Cardiac muscle cell (in vitro differentiated cells and primary cell): ENCODE results near the gene ARHGAP33. TPM values are rescaled to one million over a fixed set of nuclear protein-coding genes. Genes with fewer than 3 reads are reported as not detected.

Source experiments
- DNase-seq, 2 donors: peaks; one replicate each; pipeline versions ENCODE4 v3.0.0 to v3.0.0-alpha.2; 2010 to 2017; ENCODE audit warnings: low read depth in 1 of 2, low spot score in 1 of 2
- H3K27ac ChIP-seq: fragments of 200-600 bp; sonication (generic); 2 replicates; pipeline ENCODE4 v1.5.1; 2016
- H3K27me3 ChIP-seq: fragments of 200-600 bp; sonication (generic); 2 replicates; pipeline ENCODE4 v1.6.0; 2016; ENCODE audit warnings: control low read depth
- H3K36me3 ChIP-seq: fragments of 200-600 bp; sonication (generic); 2 replicates; pipeline ENCODE4 v1.5.1; 2016; ENCODE audit warnings: control low read depth
- H3K4me1 ChIP-seq: fragments of 200-600 bp; sonication (generic); 2 replicates; pipeline ENCODE4 v1.8.1; 2017; ENCODE audit warnings: low read depth, mild to moderate bottlenecking, mixed run types
- H3K4me3 ChIP-seq: fragments of 200-600 bp; sonication (generic); 2 replicates; pipeline ENCODE4 v1.5.1; 2016; ENCODE audit warnings: mild to moderate bottlenecking
- H3K9me3 ChIP-seq: fragments of 200-600 bp; sonication (generic); 2 replicates; pipeline ENCODE4 v1.5.1; 2017; ENCODE audit warnings: low read depth, mild to moderate bottlenecking, control low read depth
- polyA plus RNA-seq: library from polyadenylated mRNA; unstranded; fragments of >200 nt; fragmentation: Nextera tagmentation; extraction: Ambion mirVana; gene quantifications from 2 replicates; pipeline ENCODE4 v1.2.1, GENCODE V29; 2016
- total RNA-seq: library from RNA; depleted of rRNA; stranded (reverse); fragments of >200 nt; gene quantifications from 2 replicates; pipeline ENCODE4 v1.2.3, GENCODE V29; 2016
- TF ChIP-seq, protein P1 (sequence below): IDR thresholded peaks from 2 replicates; pipeline ENCODE4 v1.5.1; 2012; ENCODE audit warnings: low read depth, mild to moderate bottlenecking, low read length

ARHGAP33 gene
- total and polyA plus RNA-seq, 2 experiments from 2014 or later: 16.1 to 47.4 TPM

DNA sequence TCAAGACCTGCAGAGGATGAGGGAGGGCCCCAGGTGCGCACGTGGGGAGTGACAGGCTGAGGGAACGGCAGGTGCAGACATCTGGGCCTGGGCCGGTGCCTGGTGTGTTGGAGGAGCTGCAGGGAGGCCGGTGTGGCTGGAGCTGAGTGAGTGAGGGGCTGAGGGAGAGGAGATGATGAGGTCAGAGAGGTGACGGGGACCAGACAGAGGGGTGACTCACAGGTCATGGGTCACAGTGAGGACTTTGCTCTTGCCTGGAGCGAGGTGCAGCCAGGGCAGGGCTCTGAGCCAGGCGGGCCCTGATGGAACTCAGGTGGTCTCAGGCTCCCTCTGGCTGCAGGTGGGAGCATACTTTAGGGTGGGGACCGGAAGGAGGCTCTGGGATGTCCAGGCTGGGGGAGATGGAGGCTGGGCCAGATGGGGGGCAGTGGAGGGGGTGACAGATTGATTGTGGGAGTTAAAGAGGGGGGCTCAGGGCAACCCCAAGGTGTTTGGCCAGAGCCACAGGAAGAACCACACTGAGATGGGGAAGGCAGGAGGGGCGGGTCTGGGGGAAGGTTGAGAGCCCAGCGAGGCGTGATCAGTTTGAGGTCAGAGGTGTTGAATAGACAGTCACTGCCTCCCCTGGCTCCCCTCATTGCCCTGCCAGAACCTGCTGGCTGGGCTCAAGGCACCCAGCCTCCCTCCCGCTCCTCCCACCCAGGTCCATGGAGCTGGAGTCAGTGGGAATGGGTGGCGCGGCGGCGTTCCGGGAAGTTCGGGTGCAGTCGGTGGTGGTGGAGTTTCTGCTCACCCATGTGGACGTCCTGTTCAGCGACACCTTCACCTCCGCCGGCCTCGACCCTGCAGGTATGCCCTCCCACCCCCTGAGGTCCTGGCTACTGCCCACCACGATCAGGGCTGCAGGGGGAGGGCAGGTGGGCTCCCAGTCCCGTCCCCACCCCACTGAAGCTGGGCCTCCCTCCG, 8.4 kb downstream of the ARHGAP33 start:
- no peak for DNase-seq
- no peaks in the 10 kb centered on the region for H3K36me3 ChIP-seq

DNA sequence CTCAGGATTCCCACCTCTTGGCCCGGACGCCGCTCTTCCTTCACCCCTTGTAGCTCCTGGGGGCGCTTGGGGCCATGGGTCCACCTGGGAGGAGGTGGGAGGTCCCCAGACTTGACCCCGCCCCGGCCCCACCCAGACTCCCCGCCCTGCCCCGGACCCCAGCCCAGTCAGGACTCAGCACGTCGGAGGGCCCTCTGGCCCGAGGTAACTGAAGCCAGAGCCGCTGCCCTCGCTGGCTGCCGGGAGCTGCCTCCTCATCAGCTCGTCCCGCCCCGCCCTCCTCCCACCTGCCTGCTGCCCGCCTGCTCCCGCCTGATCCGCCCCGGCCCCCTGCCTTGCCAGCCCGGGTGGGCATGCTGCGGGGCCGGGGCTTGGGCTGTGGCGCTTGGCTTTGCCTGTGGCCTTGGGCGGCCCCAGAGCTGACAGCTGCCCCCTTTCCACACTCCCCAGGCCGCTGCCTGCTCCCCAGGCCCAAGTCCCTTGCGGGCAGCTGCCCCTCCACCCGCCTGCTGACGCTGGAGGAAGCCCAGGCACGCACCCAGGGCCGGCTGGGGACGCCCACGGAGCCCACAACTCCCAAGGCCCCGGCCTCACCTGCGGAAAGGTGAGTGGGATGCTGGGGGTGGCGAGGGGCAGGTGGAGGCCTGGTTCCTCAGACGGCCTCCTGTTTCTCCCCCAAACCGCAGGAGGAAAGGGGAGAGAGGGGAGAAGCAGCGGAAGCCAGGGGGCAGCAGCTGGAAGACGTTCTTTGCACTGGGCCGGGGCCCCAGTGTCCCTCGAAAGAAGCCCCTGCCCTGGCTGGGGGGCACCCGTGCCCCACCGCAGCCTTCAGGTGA, 9.4 kb downstream of the ARHGAP33 start:
- H3K27me3 ChIP-seq: no peaks in the 10 kb centered on the region
- no peak overlapping the region for H3K27ac ChIP-seq
- TF ChIP-seq, protein P1, sequence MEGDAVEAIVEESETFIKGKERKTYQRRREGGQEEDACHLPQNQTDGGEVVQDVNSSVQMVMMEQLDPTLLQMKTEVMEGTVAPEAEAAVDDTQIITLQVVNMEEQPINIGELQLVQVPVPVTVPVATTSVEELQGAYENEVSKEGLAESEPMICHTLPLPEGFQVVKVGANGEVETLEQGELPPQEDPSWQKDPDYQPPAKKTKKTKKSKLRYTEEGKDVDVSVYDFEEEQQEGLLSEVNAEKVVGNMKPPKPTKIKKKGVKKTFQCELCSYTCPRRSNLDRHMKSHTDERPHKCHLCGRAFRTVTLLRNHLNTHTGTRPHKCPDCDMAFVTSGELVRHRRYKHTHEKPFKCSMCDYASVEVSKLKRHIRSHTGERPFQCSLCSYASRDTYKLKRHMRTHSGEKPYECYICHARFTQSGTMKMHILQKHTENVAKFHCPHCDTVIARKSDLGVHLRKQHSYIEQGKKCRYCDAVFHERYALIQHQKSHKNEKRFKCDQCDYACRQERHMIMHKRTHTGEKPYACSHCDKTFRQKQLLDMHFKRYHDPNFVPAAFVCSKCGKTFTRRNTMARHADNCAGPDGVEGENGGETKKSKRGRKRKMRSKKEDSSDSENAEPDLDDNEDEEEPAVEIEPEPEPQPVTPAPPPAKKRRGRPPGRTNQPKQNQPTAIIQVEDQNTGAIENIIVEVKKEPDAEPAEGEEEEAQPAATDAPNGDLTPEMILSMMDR: no peak
- H3K4me1 ChIP-seq: no peaks in the 10 kb centered on the region
- no peaks in the 10 kb centered on the region for H3K36me3 ChIP-seq
- no peaks in the 10 kb centered on the region for H3K9me3 ChIP-seq
- H3K4me3 ChIP-seq: no peak overlapping the region
- DNase-seq: peak in 1 of 2 donors; percentile 33

More for the DNA sequence above, 8.4 kb downstream of the ARHGAP33 start:
- Histone ChIP-seq H3K27me3 (no peaks in the 10 kb centered on the region), H3K4me3 (no peak overlapping the region), H3K4me1 (no peaks in the 10 kb centered on the region), H3K27ac (no peak overlapping the region), H3K9me3 (no peaks in the 10 kb centered on the region)
- TF ChIP-seq, protein P1: no peak

DNA sequence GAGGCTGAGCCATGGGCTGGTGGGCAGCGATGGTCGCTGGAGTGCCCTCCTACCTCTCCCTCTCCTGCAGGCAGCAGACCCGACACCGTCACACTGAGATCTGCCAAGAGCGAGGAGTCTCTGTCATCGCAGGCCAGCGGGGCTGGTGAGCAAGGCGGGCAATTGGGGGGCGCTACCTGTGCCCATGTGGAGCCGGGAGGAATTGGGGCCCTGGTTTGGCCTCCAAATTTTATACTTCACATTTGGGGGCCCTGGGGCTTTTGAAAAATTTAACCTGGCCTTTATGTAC, 9.9 kb downstream of the ARHGAP33 start:
- H3K4me1 ChIP-seq: no peaks in the 10 kb centered on the region
- no peak for DNase-seq
- H3K36me3 ChIP-seq: no peaks in the 10 kb centered on the region
- no peak overlapping the region for H3K27ac ChIP-seq
- TF ChIP-seq, protein P1: no peak
- no peaks in the 10 kb centered on the region for H3K27me3 ChIP-seq
- no peak overlapping the region for H3K4me3 ChIP-seq
- no peaks in the 10 kb centered on the region for H3K9me3 ChIP-seq

GRCh38 chr19:35786299-35787160, 11.2 kb downstream of the ARHGAP33 start:
- Histone ChIP-seq H3K9me3 (no peaks in the 10 kb centered on the region), H3K36me3 (no peaks in the 10 kb centered on the region), H3K4me1 (no peaks in the 10 kb centered on the region), H3K4me3 (no peak overlapping the region), H3K27ac (no peak overlapping the region), H3K27me3 (no peaks in the 10 kb centered on the region)
- TF ChIP-seq, protein P1: no peak
- no peak for DNase-seq

- no peaks in the 10 kb centered on the region for H3K9me3 ChIP-seq
- H3K36me3 ChIP-seq: no peaks in the 10 kb centered on the region
- no peaks in the 10 kb centered on the region for H3K4me1 ChIP-seq
- DNase-seq: no peak
- H3K27me3 ChIP-seq: no peaks in the 10 kb centered on the region
- H3K27ac ChIP-seq: no peak overlapping the region
- TF ChIP-seq, protein P1: no peak
- H3K4me3 ChIP-seq: no peak overlapping the region
These were observed 11.9 kb downstream of the ARHGAP33 start for GRCh38 chr19:35787227-35787799.
